GM12892 (cell line): Measurements from ENCODE around the gene PADI1.

Experiments used
- POLR2A ChIP-seq: IDR thresholded peaks from 2 replicates; pipeline ENCODE4 v1.6.1; 2011; ENCODE audit warnings: low read depth, low read length, control low read depth
- TAF1 ChIP-seq: IDR thresholded peaks from 2 replicates; pipeline ENCODE4 v1.6.1; 2011; ENCODE audit warnings: low read depth, mild to moderate bottlenecking, control low read depth, low read length, borderline replicate concordance

DNA sequence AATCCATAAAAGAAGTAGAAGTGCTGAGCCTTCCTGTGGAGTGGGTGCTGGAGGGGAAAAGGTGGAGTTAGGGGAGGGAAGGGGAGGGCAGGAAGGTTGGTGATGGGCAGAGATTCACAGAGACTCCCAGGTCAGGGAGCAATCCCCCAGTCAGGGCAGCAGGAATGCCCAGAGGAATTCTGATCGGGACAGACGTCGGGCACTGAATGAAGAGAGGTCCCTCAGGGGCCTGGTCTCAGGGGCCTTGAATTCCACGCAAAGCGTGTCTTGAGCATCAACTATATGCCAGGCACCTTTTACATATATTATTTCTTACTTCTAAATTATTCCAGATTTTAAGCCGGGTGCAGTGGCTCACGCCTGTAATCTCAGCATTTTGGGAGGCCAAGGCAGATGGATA lies 7.2 kb upstream of the PADI1 start:
- TF ChIP-seq TAF1 (no peak), POLR2A (no peak)
